HepG2 (cell line): ENCODE data around the gene PNPLA2. TPM values are rescaled to one million over a fixed set of nuclear protein-coding genes. Genes with fewer than 3 reads are reported as not detected.

Experiments
- CBFB ChIP-seq: sonication (generic); formaldehyde crosslinking; IDR thresholded peaks from 2 replicates; pipeline ENCODE4 v1.4.0; 2020; ENCODE audit warnings: missing genetic modification reagents
- CBX5 ChIP-seq: sonication (generic); formaldehyde crosslinking; IDR thresholded peaks from 2 replicates; pipeline ENCODE4 v1.4.0; 2020; ENCODE audit warnings: missing genetic modification reagents, borderline replicate concordance
- ERF ChIP-seq: IDR thresholded peaks from 2 replicates; pipeline ENCODE4 v1.6.1; 2018; ENCODE audit warnings: missing biosample characterization, missing genetic modification reagents
- HOXD1 ChIP-seq: sonication (generic); formaldehyde crosslinking; IDR thresholded peaks from 2 replicates; pipeline ENCODE4 v1.5.0; 2020; ENCODE audit warnings: missing genetic modification reagents
- MED8 ChIP-seq: sonication (generic); formaldehyde crosslinking; IDR thresholded peaks from 2 replicates; pipeline ENCODE4 v1.8.1; 2023; ENCODE audit warnings: mild to moderate bottlenecking, missing genetic modification reagents; ENCODE audit not compliant: insufficient replicate concordance
- NCOA2 ChIP-seq: sonication (generic); formaldehyde crosslinking; IDR thresholded peaks from 2 replicates; pipeline ENCODE4 v1.8.0; 2022; ENCODE audit warnings: inconsistent platforms
- POLR2A ChIP-seq, 2 experiments: IDR thresholded peaks; 2 replicates each; pipeline ENCODE4 v1.6.1; 2011; ENCODE audit warnings: low read depth in 2 of 2, low read length in 2 of 2, mild to moderate bottlenecking in 1 of 2, moderate library complexity in 1 of 2; ENCODE audit not compliant: insufficient read depth in 1 of 2
- THAP9 ChIP-seq: sonication (generic); formaldehyde crosslinking; IDR thresholded peaks from 2 replicates; pipeline ENCODE4; 2020; ENCODE audit warnings: missing genetic modification reagents, mild to moderate bottlenecking, borderline replicate concordance
- TOE1 ChIP-seq: sonication (generic); formaldehyde crosslinking; IDR thresholded peaks from 2 replicates; pipeline ENCODE4 v1.4.0; 2020; ENCODE audit warnings: mild to moderate bottlenecking, missing genetic modification reagents
- ZBTB7B ChIP-seq: sonication (generic); formaldehyde crosslinking; IDR thresholded peaks from 2 replicates; pipeline ENCODE4 v1.4.0; 2020; ENCODE audit warnings: missing genetic modification reagents
- ZMYM3 ChIP-seq: sonication (generic); formaldehyde crosslinking; IDR thresholded peaks from 2 replicates; pipeline ENCODE4 v1.5.1; 2020; ENCODE audit warnings: mild to moderate bottlenecking, missing genetic modification reagents
- ZNF12 ChIP-seq: sonication (generic); formaldehyde crosslinking; IDR thresholded peaks from 2 replicates; pipeline ENCODE4 v1.5.0; 2020; ENCODE audit warnings: missing genetic modification reagents
- ZNF318 ChIP-seq: sonication (generic); formaldehyde crosslinking; IDR thresholded peaks from 2 replicates; pipeline ENCODE4 v1.4.0; 2020; ENCODE audit warnings: mild to moderate bottlenecking, missing genetic modification reagents
- ZSCAN22 ChIP-seq: sonication (generic); formaldehyde crosslinking; IDR thresholded peaks from 2 replicates; pipeline ENCODE4 v1.4.0; 2020; ENCODE audit warnings: mild to moderate bottlenecking, missing genetic modification reagents
- polyA plus RNA-seq, 8 experiments: library from polyadenylated mRNA; depleted of rRNA in 3 of 8; stranded (reverse) in 7 of 8; unstranded in 1 of 8; fragments of >200 nt; fragmentation: Illumina TruSeq in 4 of 8; extraction: Trizol in 4 of 8; gene quantifications; 2 replicates each; pipeline versions ENCODE4 v1.2.1 to v1.2.3, GENCODE V29; 2011 to 2016; ENCODE audit warnings: low read depth in 4 of 8, missing spikeins in 1 of 8, mixed read lengths in 1 of 8; ENCODE audit not compliant: insufficient read depth in 1 of 8
- total RNA-seq, 5 experiments: library from RNA; depleted of rRNA; stranded (reverse); fragments of >200 nt; fragmentation: Illumina TruSeq; extraction: Trizol; gene quantifications; 2 replicates each; pipeline ENCODE4 v1.2.3, GENCODE V29; 2016; ENCODE audit warnings: low read depth in 1 of 5
- TF ChIP-seq, protein P1 (sequence below): sonication (generic); formaldehyde crosslinking; IDR thresholded peaks from 2 replicates; pipeline ENCODE4 v1.5.1; 2020; ENCODE audit warnings: mild to moderate bottlenecking, missing genetic modification reagents

Gene PNPLA2
- total and polyA plus RNA-seq, 2 of the 13 experiments (the other 11 are each of a cell fraction or from before 2014, with no cell fraction given) = 10.5 to 43.2 TPM

- TF ChIP-seq POLR2A (IDR thresholded peaks at IDR 0.05; ENCODE audit: insufficient read depth in 1 of 2, low read depth in 2 of 2, low read length in 2 of 2) (peak in 1 of 2 experiments; percentile 36; a peak in 1 of 4 replicates), ERF (0 out of 2 replicates have a peak, but pooled peaks have one; percentile 9), ZSCAN22 (CRISPR knock-in tag) (no peak), THAP9 (peak; percentile 10; the same call in 1 of the 2 replicates), ZNF12 (CRISPR knock-in tag) (no peak), MED8 (CRISPR knock-in tag) (peak; percentile 40), ZBTB7B (0 out of 2 replicates have a peak, but pooled peaks have one; percentile 12), NCOA2 (CRISPR knock-in tag) (no peak), CBX5 (CRISPR knock-in tag) (no peak), ZNF318 (no peak), CBFB (CRISPR knock-in tag) (no peak; the same call in 1 of the 2 replicates), TOE1 (CRISPR knock-in tag) (no peak), HOXD1 (0 out of 2 replicates have a peak, but pooled peaks have one; percentile 16), ZMYM3 (no peak)
- TF ChIP-seq, protein P1, sequence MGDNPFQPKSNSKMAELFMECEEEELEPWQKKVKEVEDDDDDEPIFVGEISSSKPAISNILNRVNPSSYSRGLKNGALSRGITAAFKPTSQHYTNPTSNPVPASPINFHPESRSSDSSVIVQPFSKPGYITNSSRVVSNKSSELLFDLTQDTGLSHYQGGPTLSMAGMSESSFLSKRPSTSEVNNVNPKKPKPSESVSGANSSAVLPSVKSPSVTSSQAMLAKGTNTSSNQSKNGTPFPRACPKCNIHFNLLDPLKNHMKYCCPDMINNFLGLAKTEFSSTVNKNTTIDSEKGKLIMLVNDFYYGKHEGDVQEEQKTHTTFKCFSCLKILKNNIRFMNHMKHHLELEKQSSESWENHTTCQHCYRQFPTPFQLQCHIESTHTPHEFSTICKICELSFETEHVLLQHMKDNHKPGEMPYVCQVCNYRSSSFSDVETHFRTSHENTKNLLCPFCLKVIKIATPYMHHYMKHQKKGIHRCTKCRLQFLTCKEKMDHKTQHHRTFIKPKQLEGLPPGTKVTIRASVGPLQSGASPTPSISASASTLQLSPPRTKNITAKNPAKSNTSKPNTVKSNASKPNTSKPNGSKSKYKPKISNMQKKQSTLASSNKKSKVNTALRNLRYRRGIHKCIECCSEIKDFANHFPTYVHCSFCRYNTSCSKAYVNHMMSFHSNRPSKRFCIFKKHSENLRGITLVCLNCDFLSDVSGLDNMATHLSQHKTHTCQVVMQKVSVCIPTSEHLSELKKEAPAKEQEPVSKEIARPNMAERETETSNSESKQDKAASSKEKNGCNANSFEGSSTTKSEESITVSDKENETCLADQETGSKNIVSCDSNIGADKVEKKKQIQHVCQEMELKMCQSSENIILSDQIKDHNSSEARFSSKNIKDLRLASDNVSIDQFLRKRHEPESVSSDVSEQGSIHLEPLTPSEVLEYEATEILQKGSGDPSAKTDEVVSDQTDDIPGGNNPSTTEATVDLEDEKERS = 0 out of 2 replicates have a peak, but pooled peaks have one; percentile 29
Observed at GRCh38 chr11:797296-798092, 21.2 kb upstream of the PNPLA2 start (continued).
